Glutamatergic neuron (in vitro differentiated cells): ENCODE results near the gene SMC4. TPM values are rescaled to one million over a fixed set of nuclear protein-coding genes. Genes with fewer than 3 reads are reported as not detected.

Experiments
- DNase-seq: peaks from one replicate; pipeline ENCODE4 v3.0.0; 2022
- H3K27ac Mint-ChIP-seq: one replicate; pipeline ENCODE4 v1.8.0; 2020; ENCODE audit warnings: mild to moderate bottlenecking, mixed read lengths, inconsistent platforms; ENCODE audit not compliant: unreplicated experiment
- H3K27me3 Mint-ChIP-seq: one replicate; pipeline ENCODE4 v1.8.0; 2020; ENCODE audit warnings: mild to moderate bottlenecking, moderate library complexity, mixed read lengths, inconsistent platforms; ENCODE audit not compliant: unreplicated experiment
- H3K36me3 Mint-ChIP-seq: one replicate; pipeline ENCODE4 v1.8.0; 2020; ENCODE audit warnings: mild to moderate bottlenecking, mixed read lengths, inconsistent platforms; ENCODE audit not compliant: unreplicated experiment
- H3K4me1 Mint-ChIP-seq: one replicate; pipeline ENCODE4 v1.8.0; 2020; ENCODE audit warnings: mild to moderate bottlenecking, low read depth, mixed read lengths, inconsistent platforms; ENCODE audit not compliant: unreplicated experiment
- H3K4me3 Mint-ChIP-seq: one replicate; pipeline ENCODE4 v1.8.0; 2020; ENCODE audit warnings: mild to moderate bottlenecking, mixed read lengths, inconsistent platforms; ENCODE audit not compliant: unreplicated experiment
- H3K9me3 Mint-ChIP-seq: one replicate; pipeline ENCODE4 v1.8.0; 2020; ENCODE audit warnings: mild to moderate bottlenecking, moderate library complexity, mixed read lengths, inconsistent platforms; ENCODE audit not compliant: unreplicated experiment
- CTCF ChIP-seq: fragments of 200-600 bp; sonication (generic); IDR thresholded peaks from one replicate; pipeline ENCODE4 v1.5.0; 2021; ENCODE audit not compliant: partially characterized antibody, unreplicated experiment
- total RNA-seq: library from RNA; stranded (reverse); fragmentation: NEBNext Ultra II Directional; extraction: Animal tissue kit (Norgen Biotek cat#: 25700); gene quantifications from one replicate; pipeline ENCODE4 v1.2.1, GENCODE V29; 2021; ENCODE audit not compliant: unreplicated experiment

SMC4 gene
- total RNA-seq, 1 donor from 2014 or later: 34.0 TPM

GRCh38 chr3:160384639-160385318, 14.7 kb upstream of the SMC4 start:
- TF ChIP-seq CTCF: no peak
- no peaks in the 10 kb centered on the region for H3K9me3 Mint-ChIP-seq
- no peak overlapping the region for H3K4me3 Mint-ChIP-seq
- H3K27me3 Mint-ChIP-seq: no peaks in the 10 kb centered on the region
- no peaks in the 10 kb centered on the region for H3K4me1 Mint-ChIP-seq
- DNase-seq: no peak
- H3K27ac Mint-ChIP-seq: no peak overlapping the region
- no peaks in the 10 kb centered on the region for H3K36me3 Mint-ChIP-seq

- TF ChIP-seq CTCF: no peak
- no peak for DNase-seq
- H3K4me1 Mint-ChIP-seq: peaks cover 5% of the 10 kb centered on the region
- H3K36me3 Mint-ChIP-seq: no peaks in the 10 kb centered on the region
- no peak overlapping the region for H3K27ac Mint-ChIP-seq
- no peaks in the 10 kb centered on the region for H3K27me3 Mint-ChIP-seq
- no peak overlapping the region for H3K4me3 Mint-ChIP-seq
- H3K9me3 Mint-ChIP-seq: no peaks in the 10 kb centered on the region
Measured at GRCh38 chr3:160390565-160391138, 8.8 kb upstream of the SMC4 start.

GRCh38 chr3:160392798-160393197, 6.7 kb upstream of the SMC4 start:
- Mint-ChIP-seq H3K9me3 (no peaks in the 10 kb centered on the region), H3K27me3 (no peaks in the 10 kb centered on the region), H3K4me3 (no peak overlapping the region), H3K36me3 (no peaks in the 10 kb centered on the region), H3K4me1 (peaks cover 5% of the 10 kb centered on the region), H3K27ac (no peak overlapping the region)
- DNase-seq: no peak
- TF ChIP-seq CTCF: no peak

GRCh38 chr3:160393346-160394008, 6.0 kb upstream of the SMC4 start:
- no peak for TF ChIP-seq CTCF
- DNase-seq: no peak
- Mint-ChIP-seq H3K27me3 (no peaks in the 10 kb centered on the region), H3K9me3 (no peaks in the 10 kb centered on the region), H3K4me3 (no peak overlapping the region), H3K27ac (no peak overlapping the region), H3K4me1 (peaks cover 5% of the 10 kb centered on the region), H3K36me3 (no peaks in the 10 kb centered on the region)

GRCh38 chr3:160394009-160394392, 5.4 kb upstream of the SMC4 start:
- Mint-ChIP-seq H3K36me3 (no peaks in the 10 kb centered on the region), H3K27me3 (peaks cover under 1% of the 10 kb centered on the region), H3K4me3 (no peak overlapping the region), H3K27ac (no peak overlapping the region), H3K4me1 (peaks cover 5% of the 10 kb centered on the region), H3K9me3 (peaks cover 1% of the 10 kb centered on the region)
- no peak for DNase-seq
- TF ChIP-seq CTCF: no peak
